A549 (cell line): ENCODE measurements around the gene ACSL5. TPM values are rescaled to one million over a fixed set of nuclear protein-coding genes. Genes with fewer than 3 reads are reported as not detected.

Source experiments
- ATAC-seq, 2 experiments: fragments of 200-7000 bp in 1 of 2; fragments of >200 bp in 1 of 2; cut with Nextera tagmentation in 1 of 2; cut with Tn5 transposase in 1 of 2; 3 replicates each; pipeline versions ENCODE4 v1.8.0 to v1.9.1; 2018 to 2020; ENCODE audit warnings: mild to moderate bottlenecking in 1 of 2, moderate library complexity in 1 of 2
- CTCF ChIA-PET: fragments of 300-600 bp; sonication (Branson Sonifier 250); formaldehyde crosslinking; extraction: SDS; loops from one replicate; lab custom pipeline; 2021; ENCODE audit warnings: antibody characterized with exemption, inconsistent platforms; lab: Yijun Ruan, JAX
- POLR2A ChIA-PET: fragments of 350-600 bp; formaldehyde crosslinking; extraction: SDS; loops from one replicate; lab custom pipeline; 2021; ENCODE audit warnings: antibody characterized with exemption, inconsistent platforms; lab: Yijun Ruan, JAX
- DNase-seq, 2 experiments: peaks; one replicate each; pipeline versions ENCODE4 v3.0.0 to v3.0.0-alpha.2; 2011 to 2016; ENCODE audit warnings: low read depth in 1 of 2, low spot score in 1 of 2
- FAIRE-seq: peaks from 2 replicates; lab custom pipeline; 2011; peaks lifted over from hg19 to GRCh38; lab: Jason Lieb, UNC
- H3K27ac ChIP-seq, 2 experiments: fragments of >200 bp; sonication (Bioruptor Twin); formaldehyde crosslinking; 3 replicates each; pipeline ENCODE4 v1.5.1; 2016 to 2017
- H3K4me1 ChIP-seq: fragments of >200 bp; sonication (Bioruptor Twin); formaldehyde crosslinking; 3 replicates; pipeline ENCODE4 v1.6.1; 2016
- H3K4me2 ChIP-seq: fragments of >200 bp; sonication (Bioruptor Twin); formaldehyde crosslinking; 3 replicates; pipeline ENCODE4 v1.6.1; 2016
- H3K4me3 ChIP-seq: fragments of >200 bp; sonication (Bioruptor Twin); formaldehyde crosslinking; 3 replicates; pipeline ENCODE4 v1.5.1; 2016
- H3K9me3 ChIP-seq: fragments of >200 bp; sonication (Bioruptor Twin); formaldehyde crosslinking; 3 replicates; pipeline ENCODE4 v1.6.1; 2016
- CBX2 ChIP-seq: fragments of 200-600 bp; sonication (generic); IDR thresholded peaks from 2 replicates; pipeline ENCODE4 v1.6.1; 2016; ENCODE audit warnings: low read depth, mild to moderate bottlenecking, borderline replicate concordance
- CBX8 ChIP-seq: fragments of 200-600 bp; sonication (generic); IDR thresholded peaks from 2 replicates; pipeline ENCODE4 v1.6.1; 2016
- CHD2 ChIP-seq: fragments of 150-350 bp; IDR thresholded peaks from 2 replicates; pipeline ENCODE4 v1.6.1; 2014; ENCODE audit warnings: low read length; ENCODE audit not compliant: partially characterized antibody
- EHMT2 ChIP-seq: fragments of 200-600 bp; sonication (generic); IDR thresholded peaks from 2 replicates; pipeline ENCODE4 v1.6.1; 2016; ENCODE audit warnings: antibody characterized with exemption, low read depth, mild to moderate bottlenecking, moderate library complexity
- FOXS1 ChIP-seq: fragments of 250-450 bp; sonication (Bioruptor Pico); IDR thresholded peaks from 2 replicates; pipeline ENCODE4 v1.5.0; 2020; ENCODE audit warnings: mild to moderate bottlenecking, moderate library complexity
- HDAC2 ChIP-seq: fragments of 200-600 bp; sonication (generic); IDR thresholded peaks from 2 replicates; pipeline ENCODE4 v1.6.1; 2016
- HEYL ChIP-seq: fragments of 250-450 bp; sonication (Bioruptor Pico); IDR thresholded peaks from 2 replicates; pipeline ENCODE4 v1.8.0; 2021; ENCODE audit warnings: mild to moderate bottlenecking, moderate library complexity
- HOXA7 ChIP-seq: fragments of 250-450 bp; sonication (Bioruptor Pico); IDR thresholded peaks from 2 replicates; pipeline ENCODE4 v1.5.0; 2020; ENCODE audit warnings: mild to moderate bottlenecking, moderate library complexity
- JUN ChIP-seq, 2 experiments: fragments of >200 bp; sonication (Bioruptor Twin); formaldehyde crosslinking; IDR thresholded peaks; 2 replicates in 1 of 2; 3 replicates in 1 of 2; pipeline ENCODE4 v1.6.1; 2016 to 2017
- KDM5A ChIP-seq: fragments of 200-600 bp; sonication (generic); IDR thresholded peaks from 2 replicates; pipeline ENCODE4 v1.6.1; 2016; ENCODE audit warnings: antibody characterized with exemption, mild to moderate bottlenecking
- MAFK ChIP-seq: fragments of 450-650 bp; IDR thresholded peaks from 2 replicates; pipeline ENCODE4 v1.6.1; 2014; ENCODE audit not compliant: partially characterized antibody
- NPAS2 ChIP-seq: fragments of 250-450 bp; sonication (Bioruptor Pico); IDR thresholded peaks from 2 replicates; pipeline ENCODE4 v1.8.0; 2022; ENCODE audit warnings: mild to moderate bottlenecking, moderate library complexity, borderline replicate concordance
- NR3C1 ChIP-seq: fragments of >200 bp; sonication (Bioruptor Twin); formaldehyde crosslinking; IDR thresholded peaks from 3 replicates; pipeline ENCODE4 v1.6.1; 2017
- PHF8 ChIP-seq: fragments of 200-600 bp; sonication (generic); IDR thresholded peaks from 2 replicates; pipeline ENCODE4 v1.6.1; 2016; ENCODE audit warnings: low read depth, mild to moderate bottlenecking, antibody characterized with exemption, moderate library complexity, borderline replicate concordance
- POLR2AphosphoS2 ChIP-seq: conservative IDR thresholded peaks from 2 replicates; pipeline ENCODE4 v1.6.1; 2012; ENCODE audit warnings: low read length, improper control_type of control experiment, inconsistent platforms
- RAD21 ChIP-seq, 2 experiments: fragments of >200 bp in 1 of 2; sonication (Bioruptor Twin) in 1 of 2; formaldehyde crosslinking in 1 of 2; IDR thresholded peaks in 1 of 2; conservative IDR thresholded peaks in 1 of 2; 2 replicates in 1 of 2; 3 replicates in 1 of 2; pipeline ENCODE4 v1.6.1; 2012 to 2018; ENCODE audit warnings: inconsistent platforms in 1 of 2
- RCOR1 ChIP-seq: fragments of 150-350 bp; IDR thresholded peaks from 2 replicates; pipeline ENCODE4 v1.6.1; 2014; ENCODE audit warnings: antibody characterized with exemption, low read length, low read depth
- TFCP2L1 ChIP-seq: fragments of 250-450 bp; sonication (Bioruptor Pico); IDR thresholded peaks from 2 replicates; pipeline ENCODE4 v1.5.0; 2021; ENCODE audit warnings: mild to moderate bottlenecking
- TP53 ChIP-seq: fragments of 250-450 bp; sonication (Bioruptor Pico); IDR thresholded peaks from 2 replicates; pipeline ENCODE4 v1.5.0; 2021; ENCODE audit warnings: mild to moderate bottlenecking, moderate library complexity
- ZNF302 ChIP-seq: fragments of 250-450 bp; sonication (Bioruptor Pico); IDR thresholded peaks from 2 replicates; pipeline ENCODE4 v1.9.0; 2021; ENCODE audit warnings: inconsistent platforms, mild to moderate bottlenecking, moderate library complexity
- WGBS: methylation state at CpG from one replicate; pipeline ENCODE4 v1.1.6; 2017; ENCODE audit errors: missing lambda C conversion rate; 5-methylcytosine and 5-hydroxymethylcytosine counted together
- polyA plus RNA-seq, 4 experiments: library from polyadenylated mRNA; depleted of rRNA in 3 of 4; stranded (reverse); fragments of >200 nt; fragmentation: RNase III in 1 of 4; extraction: RNeasy Plus Mini Kit Qiagen cat#74134 plus additional on column Dnase treatment in 1 of 4; gene quantifications; 2 replicates in 3 of 4; 3 replicates in 1 of 4; pipeline ENCODE4 v1.2.3, GENCODE V29; 2011 to 2017
- TF ChIP-seq, protein P1 (sequence below): fragments of 450-650 bp; IDR thresholded peaks from 2 replicates; pipeline ENCODE4 v1.6.1; 2014; ENCODE audit warnings: antibody characterized with exemption
- TF ChIP-seq, protein P2 (sequence below): fragments of 250-450 bp; sonication (Bioruptor Pico); IDR thresholded peaks from 2 replicates; pipeline ENCODE4 v1.5.0; 2020; ENCODE audit warnings: low read depth, mild to moderate bottlenecking, moderate library complexity
- TF ChIP-seq, protein P3 (sequence below): fragments of >200 bp; sonication (Bioruptor Twin); formaldehyde crosslinking; IDR thresholded peaks from 3 replicates; pipeline ENCODE4 v1.5.1; 2016
- TF ChIP-seq, protein P4 (sequence below): IDR thresholded peaks from 2 replicates; pipeline ENCODE4 v1.6.1; 2012
- TF ChIP-seq, protein P5 (sequence below): fragments of 250-450 bp; sonication (Bioruptor Pico); IDR thresholded peaks from 2 replicates; pipeline ENCODE4 v1.5.0; 2021; ENCODE audit warnings: mild to moderate bottlenecking, moderate library complexity, borderline replicate concordance

The ACSL5 gene
- polyA plus RNA-seq, 2 of the 4 experiments (the other 2 are of a cell fraction): 0.15 to 0.25 TPM

DNA sequence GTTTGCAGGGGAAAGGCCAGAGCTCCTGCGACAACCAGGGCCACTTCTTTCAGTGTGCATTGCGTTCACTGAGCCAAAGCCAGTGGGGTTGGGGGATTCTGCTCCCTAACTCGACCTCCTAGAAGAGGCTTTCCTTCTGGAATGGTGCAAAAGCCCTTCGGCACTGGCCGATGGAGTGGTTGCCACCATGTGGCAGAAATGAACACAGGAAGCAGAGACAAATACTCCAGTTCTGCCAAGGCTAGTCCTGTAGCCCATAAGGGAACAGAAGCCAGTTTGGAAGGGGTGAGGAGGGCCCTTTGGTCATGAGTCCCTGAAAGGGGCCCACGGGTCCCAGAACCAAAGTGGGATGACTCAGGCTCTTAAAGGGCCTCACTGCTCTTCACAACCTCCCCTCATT lies 29.7 kb upstream of the ACSL5 start:
- ChIA-PET POLR2A (no interaction called here), CTCF (no interaction called here)
- no peaks in the 10 kb centered on the region for H3K4me1 ChIP-seq
- DNase-seq (no peak), ATAC-seq (no peak), FAIRE-seq (no peak)
- TF ChIP-seq HEYL: no peak
- no peak for TF ChIP-seq NR3C1
- no peak for TF ChIP-seq TP53
- TF ChIP-seq, protein P1, sequence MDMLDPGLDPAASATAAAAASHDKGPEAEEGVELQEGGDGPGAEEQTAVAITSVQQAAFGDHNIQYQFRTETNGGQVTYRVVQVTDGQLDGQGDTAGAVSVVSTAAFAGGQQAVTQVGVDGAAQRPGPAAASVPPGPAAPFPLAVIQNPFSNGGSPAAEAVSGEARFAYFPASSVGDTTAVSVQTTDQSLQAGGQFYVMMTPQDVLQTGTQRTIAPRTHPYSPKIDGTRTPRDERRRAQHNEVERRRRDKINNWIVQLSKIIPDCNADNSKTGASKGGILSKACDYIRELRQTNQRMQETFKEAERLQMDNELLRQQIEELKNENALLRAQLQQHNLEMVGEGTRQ: no peak
- no peak for TF ChIP-seq HDAC2
- no peak overlapping the region for H3K4me3 ChIP-seq
- no peaks in the 10 kb centered on the region for H3K9me3 ChIP-seq
- 63% methylated on average over 5 of the region's 6 CpGs for WGBS
- no peak overlapping the region for H3K4me2 ChIP-seq
- no peak overlapping the region for H3K27ac ChIP-seq

DNA sequence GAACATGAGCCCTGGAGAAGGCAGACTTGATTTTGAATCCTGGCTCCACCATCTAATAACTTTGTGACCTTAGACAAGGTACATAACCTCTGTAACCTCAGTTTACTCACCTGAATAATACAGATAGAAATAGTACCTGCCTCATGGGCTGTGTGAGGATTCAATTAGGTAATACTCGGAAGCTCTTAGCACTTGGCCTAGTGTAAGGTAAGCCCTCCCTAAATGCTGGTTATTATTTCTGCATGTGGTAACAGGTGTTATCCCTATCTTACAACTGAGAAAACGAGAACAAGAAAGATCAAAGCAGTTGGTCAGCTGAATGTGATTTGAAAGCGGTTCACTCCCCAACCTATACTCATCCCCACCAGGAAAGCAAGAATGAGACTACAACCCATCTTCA lies 28.7 kb upstream of the ACSL5 start:
- ATAC-seq (no peak), FAIRE-seq (no peak)
- H3K4me2 ChIP-seq: no peak overlapping the region

DNA sequence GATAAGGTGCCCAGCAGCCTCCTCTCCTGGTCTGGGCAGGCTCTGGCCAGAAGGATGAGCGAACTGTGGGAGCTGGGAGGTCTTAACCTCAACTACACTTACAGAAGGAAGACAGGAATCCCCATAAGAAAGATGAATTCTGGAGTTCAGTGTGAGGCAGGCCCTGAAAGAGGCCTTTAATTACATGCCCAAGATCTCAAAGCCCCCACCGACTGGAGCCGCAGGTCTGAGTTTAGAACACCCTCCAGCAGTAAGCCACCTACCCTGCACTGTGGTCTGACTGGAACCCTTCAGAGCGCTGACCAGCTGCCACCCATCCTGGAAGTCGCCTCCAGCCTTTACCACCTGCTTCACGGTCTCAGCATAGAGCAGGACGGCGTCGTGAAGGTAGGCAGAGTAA lies 28.2 kb upstream of the ACSL5 start:
- Histone ChIP-seq H3K9me3 (no peaks in the 10 kb centered on the region), H3K4me1 (no peaks in the 10 kb centered on the region), H3K4me3 (no peak overlapping the region), H3K27ac (no peak overlapping the region), H3K4me2 (no peak overlapping the region)
- DNase-seq (no peak), ATAC-seq (no peak), FAIRE-seq (no peak)
- WGBS: 74% methylated on average over 9 of the region's 9 CpGs
- CTCF ChIA-PET: no interaction called here
- TF ChIP-seq HOXA7 (CRISPR knock-in tag) (no peak), HEYL (no peak), KDM5A (no peak), JUN (IDR thresholded peaks at IDR 0.05) (no peak), RAD21 (conservative IDR thresholded peaks at IDR 0.05 in 1 of 2, IDR thresholded peaks at IDR 0.05 in 1 of 2) (no peak)
- POLR2A ChIA-PET: no interaction called here

More for the DNA sequence above, 28.7 kb upstream of the ACSL5 start:
- H3K4me3 ChIP-seq: no peak overlapping the region
- CTCF ChIA-PET: no interaction called here
- no peak for TF ChIP-seq FOXS1 (CRISPR knock-in tag)
- TF ChIP-seq POLR2AphosphoS2: no peak
- TF ChIP-seq CBX8: no peak
- TF ChIP-seq, protein P2, sequence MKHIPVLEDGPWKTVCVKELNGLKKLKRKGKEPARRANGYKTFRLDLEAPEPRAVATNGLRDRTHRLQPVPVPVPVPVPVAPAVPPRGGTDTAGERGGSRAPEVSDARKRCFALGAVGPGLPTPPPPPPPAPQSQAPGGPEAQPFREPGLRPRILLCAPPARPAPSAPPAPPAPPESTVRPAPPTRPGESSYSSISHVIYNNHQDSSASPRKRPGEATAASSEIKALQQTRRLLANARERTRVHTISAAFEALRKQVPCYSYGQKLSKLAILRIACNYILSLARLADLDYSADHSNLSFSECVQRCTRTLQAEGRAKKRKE: no peak
- TF ChIP-seq HOXA7 (CRISPR knock-in tag): no peak
- no peak for TF ChIP-seq ZNF302 (CRISPR knock-in tag)
- no peak for TF ChIP-seq PHF8
- TF ChIP-seq EHMT2: no peak
- POLR2A ChIA-PET: no interaction called here
- 35% methylated on average over 3 of the region's 3 CpGs for WGBS
- H3K27ac ChIP-seq: no peak overlapping the region
- H3K4me1 ChIP-seq: no peaks in the 10 kb centered on the region
- no peaks in the 10 kb centered on the region for H3K9me3 ChIP-seq
- no peak for DNase-seq

DNA sequence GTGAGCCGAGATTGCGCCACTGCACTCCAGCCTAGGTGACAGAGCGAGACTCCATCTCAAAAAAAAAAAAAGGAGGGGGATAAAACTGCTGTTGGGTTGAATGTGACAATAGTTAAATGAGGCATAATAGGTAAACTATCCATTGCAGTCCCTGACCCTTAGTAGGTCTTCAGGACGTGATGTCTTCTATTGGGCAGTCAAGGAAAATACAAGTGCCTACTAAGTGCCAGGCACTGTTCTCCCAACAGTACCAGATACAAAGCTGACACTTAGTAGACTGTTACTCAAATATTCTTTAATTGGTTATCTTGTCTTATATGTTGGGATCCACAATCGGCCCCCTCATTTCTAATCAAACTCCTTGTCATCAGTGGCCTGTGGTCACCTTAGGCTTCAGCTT lies 27.1 kb upstream of the ACSL5 start:
- H3K9me3 ChIP-seq: no peaks in the 10 kb centered on the region
- no peak for TF ChIP-seq RCOR1
- no peak for TF ChIP-seq NR3C1
- TF ChIP-seq NPAS2 (CRISPR knock-in tag): no peak
- TF ChIP-seq, protein P3, sequence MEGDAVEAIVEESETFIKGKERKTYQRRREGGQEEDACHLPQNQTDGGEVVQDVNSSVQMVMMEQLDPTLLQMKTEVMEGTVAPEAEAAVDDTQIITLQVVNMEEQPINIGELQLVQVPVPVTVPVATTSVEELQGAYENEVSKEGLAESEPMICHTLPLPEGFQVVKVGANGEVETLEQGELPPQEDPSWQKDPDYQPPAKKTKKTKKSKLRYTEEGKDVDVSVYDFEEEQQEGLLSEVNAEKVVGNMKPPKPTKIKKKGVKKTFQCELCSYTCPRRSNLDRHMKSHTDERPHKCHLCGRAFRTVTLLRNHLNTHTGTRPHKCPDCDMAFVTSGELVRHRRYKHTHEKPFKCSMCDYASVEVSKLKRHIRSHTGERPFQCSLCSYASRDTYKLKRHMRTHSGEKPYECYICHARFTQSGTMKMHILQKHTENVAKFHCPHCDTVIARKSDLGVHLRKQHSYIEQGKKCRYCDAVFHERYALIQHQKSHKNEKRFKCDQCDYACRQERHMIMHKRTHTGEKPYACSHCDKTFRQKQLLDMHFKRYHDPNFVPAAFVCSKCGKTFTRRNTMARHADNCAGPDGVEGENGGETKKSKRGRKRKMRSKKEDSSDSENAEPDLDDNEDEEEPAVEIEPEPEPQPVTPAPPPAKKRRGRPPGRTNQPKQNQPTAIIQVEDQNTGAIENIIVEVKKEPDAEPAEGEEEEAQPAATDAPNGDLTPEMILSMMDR: no peak
- TF ChIP-seq TP53: no peak
- no peak for TF ChIP-seq JUN (IDR thresholded peaks at IDR 0.05)
- TF ChIP-seq CBX2: no peak
- TF ChIP-seq MAFK: no peak
- TF ChIP-seq, protein P4, sequence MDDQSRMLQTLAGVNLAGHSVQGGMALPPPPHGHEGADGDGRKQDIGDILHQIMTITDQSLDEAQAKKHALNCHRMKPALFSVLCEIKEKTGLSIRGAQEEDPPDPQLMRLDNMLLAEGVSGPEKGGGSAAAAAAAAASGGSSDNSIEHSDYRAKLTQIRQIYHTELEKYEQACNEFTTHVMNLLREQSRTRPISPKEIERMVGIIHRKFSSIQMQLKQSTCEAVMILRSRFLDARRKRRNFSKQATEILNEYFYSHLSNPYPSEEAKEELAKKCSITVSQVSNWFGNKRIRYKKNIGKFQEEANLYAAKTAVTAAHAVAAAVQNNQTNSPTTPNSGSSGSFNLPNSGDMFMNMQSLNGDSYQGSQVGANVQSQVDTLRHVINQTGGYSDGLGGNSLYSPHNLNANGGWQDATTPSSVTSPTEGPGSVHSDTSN: no peak
- TF ChIP-seq TFCP2L1: no peak
- no peak for TF ChIP-seq CHD2
- TF ChIP-seq, protein P5, sequence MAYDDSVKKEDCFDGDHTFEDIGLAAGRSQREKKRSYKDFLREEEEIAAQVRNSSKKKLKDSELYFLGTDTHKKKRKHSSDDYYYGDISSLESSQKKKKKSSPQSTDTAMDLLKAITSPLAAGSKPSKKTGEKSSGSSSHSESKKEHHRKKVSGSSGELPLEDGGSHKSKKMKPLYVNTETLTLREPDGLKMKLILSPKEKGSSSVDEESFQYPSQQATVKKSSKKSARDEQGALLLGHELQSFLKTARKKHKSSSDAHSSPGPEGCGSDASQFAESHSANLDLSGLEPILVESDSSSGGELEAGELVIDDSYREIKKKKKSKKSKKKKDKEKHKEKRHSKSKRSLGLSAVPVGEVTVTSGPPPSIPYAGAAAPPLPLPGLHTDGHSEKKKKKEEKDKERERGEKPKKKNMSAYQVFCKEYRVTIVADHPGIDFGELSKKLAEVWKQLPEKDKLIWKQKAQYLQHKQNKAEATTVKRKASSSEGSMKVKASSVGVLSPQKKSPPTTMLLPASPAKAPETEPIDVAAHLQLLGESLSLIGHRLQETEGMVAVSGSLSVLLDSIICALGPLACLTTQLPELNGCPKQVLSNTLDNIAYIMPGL: no peak
- no peak for TF ChIP-seq KDM5A
- CTCF ChIA-PET: interaction anchor here (0.8 to 0.9 kb wide), 2 partner anchors 33 to 126 kb away, joined by 3 read pairs; no protein-coding TSS in a partner anchor
- FAIRE-seq (no peak), ATAC-seq (no peak), DNase-seq (no peak)
- H3K4me1 ChIP-seq: no peaks in the 10 kb centered on the region
- POLR2A ChIA-PET: no interaction called here
- no peak overlapping the region for H3K4me2 ChIP-seq
- H3K27ac ChIP-seq: no peak overlapping the region
- 51% methylated on average over 5 of the region's 5 CpGs for WGBS
- no peak overlapping the region for H3K4me3 ChIP-seq
